K562 (cell line): ENCODE measurements around the gene DHDDS. TPM values are rescaled to one million over a fixed set of nuclear protein-coding genes. Genes with fewer than 3 reads are reported as not detected.

Experiments used
- CHAMP1 ChIP-seq: fragments of 450-650 bp; IDR thresholded peaks from 2 replicates; pipeline ENCODE4 v1.6.1; 2016; ENCODE audit warnings: mild to moderate bottlenecking
- CREM ChIP-seq: IDR thresholded peaks from 2 replicates; pipeline ENCODE4 v1.6.1; 2014; ENCODE audit warnings: antibody characterized with exemption, low read depth
- CSDE1 ChIP-seq, 2 experiments: fragments of 450-650 bp; IDR thresholded peaks; 2 replicates each; pipeline ENCODE4 v1.6.1; 2016; ENCODE audit warnings: mild to moderate bottlenecking in 1 of 2
- DLX4 ChIP-seq: fragments of 250-450 bp; sonication (Bioruptor Pico); IDR thresholded peaks from 2 replicates; pipeline ENCODE4 v1.6.1; 2021; ENCODE audit warnings: mild to moderate bottlenecking
- HMG20A ChIP-seq: fragments of 450-650 bp; formaldehyde crosslinking; conservative IDR thresholded peaks from 2 replicates; pipeline ENCODE4 v1.4.0; 2020; ENCODE audit warnings: mild to moderate bottlenecking, mixed read lengths
- MCM5 ChIP-seq: fragments of 450-650 bp; IDR thresholded peaks from 2 replicates; pipeline ENCODE4 v1.6.1; 2016; ENCODE audit warnings: low read depth
- RAD51 ChIP-seq: fragments of 450-650 bp; IDR thresholded peaks from 2 replicates; pipeline ENCODE4 v1.7.1; 2016; ENCODE audit warnings: low read depth, mild to moderate bottlenecking, borderline replicate concordance
- RBFOX2 ChIP-seq: fragments of 200-400 bp; formaldehyde crosslinking; IDR thresholded peaks from 2 replicates; pipeline ENCODE4 v1.6.1; 2017; ENCODE audit warnings: low read depth, mild to moderate bottlenecking, low read length, moderate library complexity
- RNF219 ChIP-seq: fragments of 250-450 bp; sonication (Bioruptor Pico); IDR thresholded peaks from 2 replicates; pipeline ENCODE4 v1.5.0; 2022; ENCODE audit warnings: mild to moderate bottlenecking
- TARDBP ChIP-seq: fragments of 450-650 bp; IDR thresholded peaks from 2 replicates; pipeline ENCODE4 v1.6.1; 2016
- TEAD2 ChIP-seq: fragments of 450-650 bp; IDR thresholded peaks from 2 replicates; pipeline ENCODE4 v1.6.1; 2016; ENCODE audit warnings: missing genetic modification characterization, control low read depth, missing compliant biosample characterization
- TSC22D4 ChIP-seq: fragments of 450-650 bp; IDR thresholded peaks from 2 replicates; pipeline ENCODE4 v1.6.1; 2016; ENCODE audit warnings: missing genetic modification characterization, missing biosample characterization, control low read depth
- TSHZ1 ChIP-seq: fragments of 250-450 bp; sonication (Bioruptor Pico); IDR thresholded peaks from 2 replicates; pipeline ENCODE4 v1.4.0; 2020; ENCODE audit warnings: mild to moderate bottlenecking, moderate library complexity
- U2AF2 ChIP-seq: fragments of 200-400 bp; formaldehyde crosslinking; optimal IDR thresholded peaks from 2 replicates; pipeline ENCODE3; 2017; ENCODE audit warnings: low read depth, mild to moderate bottlenecking, low read length
- USF2 ChIP-seq: sonication (generic); formaldehyde crosslinking; IDR thresholded peaks from 2 replicates; pipeline ENCODE4 v1.5.0; 2020; ENCODE audit warnings: missing genetic modification reagents
- ZBTB7A ChIP-seq: IDR thresholded peaks from 2 replicates; pipeline ENCODE4 v1.6.1; 2011; ENCODE audit warnings: low read depth, mild to moderate bottlenecking, low read length, moderate library complexity, borderline replicate concordance; ENCODE audit not compliant: control insufficient read depth
- ZNF740 ChIP-seq, 3 experiments: fragments of 200-800 bp in 1 of 3; sonication (Bioruptor generic) in 1 of 3; sonication (generic) in 1 of 3; formaldehyde crosslinking in 1 of 3; IDR thresholded peaks; 2 replicates each; pipeline versions ENCODE4 v1.6.1 to v1.8.0; 2016 to 2022; ENCODE audit warnings: mild to moderate bottlenecking in 2 of 3, missing compliant biosample characterization in 2 of 3, missing genetic modification characterization in 2 of 3, missing genetic modification reagents in 1 of 3
- ZNF77 ChIP-seq: fragments of 250-450 bp; sonication (Bioruptor Pico); IDR thresholded peaks from 2 replicates; pipeline ENCODE4 v1.5.0; 2020
- polyA plus RNA-seq, 8 experiments: library from polyadenylated mRNA; depleted of rRNA in 4 of 8; stranded (reverse) in 5 of 8; unstranded in 3 of 8; fragments of >200 nt; fragmentation: Nextera tagmentation in 2 of 8; fragmentation: Illumina TruSeq in 1 of 8; extraction: Ambion mirVana in 2 of 8; extraction: Trizol in 1 of 8; gene quantifications; 2 replicates each; pipeline versions ENCODE4 v1.2.1 to v1.2.3, GENCODE V29; 2011 to 2014; ENCODE audit warnings: inconsistent platforms in 1 of 8, missing spikeins in 1 of 8
- total RNA-seq, 7 experiments: library from RNA; depleted of rRNA in 6 of 7; stranded (reverse); fragments of >200 nt in 6 of 7; fragmentation: Illumina TruSeq in 2 of 7; extraction: Trizol in 2 of 7; gene quantifications; 2 replicates each; pipeline versions ENCODE4 v1.2.1 to v1.2.3, GENCODE V29; 2011 to 2021; ENCODE audit warnings: low replicate concordance in 1 of 7

The DHDDS gene
- total and polyA plus RNA-seq, 9 of the 15 experiments (the other 6 are each of a cell fraction or from before 2014, with no cell fraction given) = 33.3 to 55.0 (median 44.3) TPM

GRCh38 chr1:26408604-26409003 is 23.5 kb upstream of the DHDDS start (continued):
- TF ChIP-seq TSHZ1 (CRISPR knock-in tag) (no peak), HMG20A (no peak), MCM5 (no peak), ZNF740 (CRISPR knock-in tag; IDR thresholded peaks at IDR 0.05) (peak; percentile 87), ZNF740 (tag; IDR thresholded peaks at IDR 0.05) (peak in 1 of 2 experiments; percentile 62; a peak in 1 of 4 replicates), TSC22D4 (tag) (no peak), RAD51 (no peak), ZNF77 (CRISPR knock-in tag) (no peak), DLX4 (CRISPR knock-in tag) (no peak), TEAD2 (tag) (peak; percentile 91), U2AF2 (no peak), CREM (peak; percentile 89), TARDBP (peak; percentile 83; the same call in 1 of the 2 replicates), USF2 (peak; percentile 85), ZBTB7A (no peak; the same call in 1 of the 2 replicates), RBFOX2 (no peak), CHAMP1 (peak; percentile 94), CSDE1 (IDR thresholded peaks at IDR 0.05) (no peak), RNF219 (CRISPR knock-in tag) (no peak)
